IPS-NIHi11 (cell line): ENCODE measurements around the gene EIPR1.

Source experiments
- DNase-seq: peaks from one replicate; pipeline ENCODE4 v3.0.0; 2012; ENCODE audit warnings: mixed read lengths, low spot score

Gene EIPR1

DNA sequence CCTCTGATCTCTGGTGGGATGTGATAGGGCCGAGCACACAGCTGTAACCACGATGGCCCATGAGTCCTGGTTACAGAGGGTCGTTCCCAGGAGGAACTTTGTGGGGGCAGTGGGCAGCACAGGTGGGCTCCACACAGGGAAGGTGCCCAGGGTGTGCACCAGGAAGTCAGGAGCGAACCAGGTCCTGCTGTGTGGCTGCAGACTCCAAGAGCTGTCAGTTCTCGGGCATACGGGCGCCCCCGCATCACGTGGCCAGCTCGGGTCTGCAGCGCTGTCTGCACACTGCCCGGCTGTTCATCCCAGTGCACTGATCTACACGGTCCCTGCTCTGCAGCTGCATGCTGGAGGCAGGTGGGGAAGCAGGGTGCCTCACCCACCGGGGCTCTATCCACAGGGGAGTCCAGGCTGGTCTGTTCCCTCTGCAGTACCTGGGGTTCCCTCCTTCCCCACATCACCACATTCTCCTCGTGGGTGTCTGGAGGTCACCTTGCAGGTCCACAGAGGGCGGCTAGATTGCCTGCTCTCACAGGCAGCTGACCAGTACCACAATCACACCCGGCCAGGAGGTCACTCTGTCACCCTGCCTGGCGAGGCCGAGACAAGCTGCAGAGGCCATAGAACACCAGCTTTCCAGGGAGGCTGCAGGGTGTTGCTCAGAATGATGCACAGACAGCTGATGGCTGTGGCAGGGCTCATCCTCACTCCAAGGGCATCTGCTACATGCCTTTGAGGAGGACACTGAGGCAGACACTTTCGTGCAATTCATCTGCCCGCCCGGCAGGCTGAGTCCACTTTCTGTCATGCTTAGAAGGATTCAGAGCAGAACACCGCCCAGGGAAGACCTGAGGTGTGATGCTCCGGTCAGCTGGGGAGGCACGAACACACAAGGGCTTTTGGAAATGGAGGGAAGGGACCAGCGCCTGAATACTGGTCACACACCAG is 202.7 kb downstream of the EIPR1 start:
- no peak for DNase-seq

DNA sequence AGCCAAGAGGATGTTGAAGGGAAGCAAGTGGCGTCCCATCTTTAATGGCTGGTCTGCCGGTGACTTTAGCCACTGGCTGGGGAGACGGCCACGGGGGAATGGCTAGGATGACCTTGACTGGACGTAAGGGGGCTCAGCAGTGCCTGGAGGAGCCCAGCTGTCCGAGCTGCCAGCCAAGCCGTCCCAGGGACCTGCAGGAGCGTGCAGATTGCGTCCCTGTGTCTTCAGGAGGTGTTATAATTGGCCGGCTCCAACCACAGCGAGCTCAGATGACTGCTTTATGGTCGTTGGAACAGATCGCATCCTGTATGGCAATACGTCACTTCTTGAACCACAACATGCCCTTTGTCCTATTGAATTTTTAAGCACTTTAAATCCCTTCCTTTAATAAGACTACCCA is 204.6 kb downstream of the EIPR1 start:
- DNase-seq = no peak

DNA sequence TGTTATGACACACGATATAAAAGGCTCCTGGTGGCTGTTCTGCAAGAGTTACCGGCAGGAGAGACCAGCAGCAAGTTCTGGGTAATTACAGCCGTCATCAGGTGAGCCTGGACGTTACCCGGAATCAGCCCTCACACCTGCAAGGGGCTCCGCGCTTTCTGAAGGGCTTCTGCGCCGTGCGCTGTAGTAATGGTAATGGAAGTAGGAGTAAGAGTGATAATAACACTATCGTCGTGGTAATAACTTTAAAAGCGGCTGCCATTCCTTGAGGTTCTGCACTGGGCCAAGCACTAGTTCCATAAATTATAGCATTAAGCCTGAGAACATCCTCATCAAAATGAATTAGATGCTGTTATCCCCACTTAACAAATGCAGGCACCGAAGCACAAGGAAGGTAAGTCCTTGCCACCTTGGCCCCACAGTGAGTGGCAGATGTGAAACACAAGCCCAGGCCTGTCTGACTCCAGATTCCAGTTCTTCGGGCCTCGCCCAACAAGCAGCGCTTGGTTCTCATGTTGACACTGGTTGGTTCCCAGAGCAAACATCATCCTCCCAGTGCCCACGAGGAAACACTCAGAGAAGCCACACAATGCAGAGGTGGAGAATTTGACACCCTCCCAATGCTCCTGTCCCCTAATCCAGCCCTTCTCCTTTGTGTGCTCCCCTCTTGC is 205.2 kb downstream of the EIPR1 start:
- DNase-seq = no peak

DNA sequence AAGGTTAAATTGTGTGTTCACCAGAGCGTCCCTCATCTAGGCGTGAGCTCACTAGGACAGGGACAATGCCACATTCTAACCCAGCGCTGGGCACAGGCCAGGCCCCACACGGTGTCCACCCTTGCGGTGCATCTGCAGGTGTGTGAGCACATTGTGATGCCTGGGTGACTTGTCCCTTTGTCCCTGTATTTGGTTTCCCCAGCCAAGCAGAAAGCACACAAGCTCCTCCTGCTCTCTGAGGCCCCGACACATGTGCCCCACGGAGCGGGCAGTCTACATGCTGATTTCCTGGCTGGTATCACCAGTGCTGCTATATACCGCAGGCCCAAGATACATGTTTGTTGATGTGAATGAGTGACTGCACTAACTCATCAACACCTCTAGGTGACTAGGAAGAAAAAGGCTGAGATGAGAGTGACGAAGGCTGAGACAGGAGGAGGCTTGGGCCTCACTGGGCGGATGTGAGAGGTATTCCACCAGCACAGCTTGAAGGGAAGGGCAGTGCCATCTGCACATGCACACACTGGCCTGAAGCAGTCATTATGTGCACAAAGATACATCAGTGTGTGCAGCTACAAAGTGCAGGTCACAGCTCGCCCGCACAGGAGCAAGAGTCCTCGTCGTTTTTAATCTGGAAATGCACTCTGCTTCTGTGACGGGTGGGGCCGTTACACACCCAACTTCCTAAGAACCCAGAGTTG is 205.9 kb downstream of the EIPR1 start:
- no peak for DNase-seq

DNA sequence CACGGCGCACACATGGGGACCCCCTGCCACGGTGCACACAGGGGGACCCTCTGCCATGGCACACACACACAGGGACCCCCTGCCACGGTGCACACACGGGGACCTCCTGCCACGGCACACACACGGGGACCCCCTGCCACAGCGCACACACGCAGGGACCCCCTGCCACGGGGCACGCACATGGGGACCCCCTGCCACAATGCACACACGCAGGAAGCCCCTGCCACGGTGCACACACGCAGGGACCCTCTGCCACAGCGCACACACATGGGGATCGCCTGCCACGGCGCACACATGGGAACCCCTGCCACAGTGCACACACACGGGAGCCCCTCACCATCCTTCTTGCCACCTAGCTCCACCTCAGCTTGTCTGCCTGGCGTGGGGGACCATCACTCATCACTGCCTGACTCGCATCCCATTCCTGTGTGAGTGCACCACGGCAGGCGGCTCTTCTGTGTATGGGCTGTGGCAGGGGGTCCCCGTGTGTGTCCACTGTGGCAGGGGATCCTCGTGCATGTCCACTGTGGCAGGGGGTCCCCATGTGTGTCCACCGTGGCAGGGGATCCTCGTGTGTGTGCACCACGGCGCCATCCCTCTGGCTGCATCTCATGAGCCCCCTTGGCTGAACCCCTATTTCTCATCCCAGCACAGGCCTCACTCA is 206.7 kb downstream of the EIPR1 start:
- no peak for DNase-seq

DNA sequence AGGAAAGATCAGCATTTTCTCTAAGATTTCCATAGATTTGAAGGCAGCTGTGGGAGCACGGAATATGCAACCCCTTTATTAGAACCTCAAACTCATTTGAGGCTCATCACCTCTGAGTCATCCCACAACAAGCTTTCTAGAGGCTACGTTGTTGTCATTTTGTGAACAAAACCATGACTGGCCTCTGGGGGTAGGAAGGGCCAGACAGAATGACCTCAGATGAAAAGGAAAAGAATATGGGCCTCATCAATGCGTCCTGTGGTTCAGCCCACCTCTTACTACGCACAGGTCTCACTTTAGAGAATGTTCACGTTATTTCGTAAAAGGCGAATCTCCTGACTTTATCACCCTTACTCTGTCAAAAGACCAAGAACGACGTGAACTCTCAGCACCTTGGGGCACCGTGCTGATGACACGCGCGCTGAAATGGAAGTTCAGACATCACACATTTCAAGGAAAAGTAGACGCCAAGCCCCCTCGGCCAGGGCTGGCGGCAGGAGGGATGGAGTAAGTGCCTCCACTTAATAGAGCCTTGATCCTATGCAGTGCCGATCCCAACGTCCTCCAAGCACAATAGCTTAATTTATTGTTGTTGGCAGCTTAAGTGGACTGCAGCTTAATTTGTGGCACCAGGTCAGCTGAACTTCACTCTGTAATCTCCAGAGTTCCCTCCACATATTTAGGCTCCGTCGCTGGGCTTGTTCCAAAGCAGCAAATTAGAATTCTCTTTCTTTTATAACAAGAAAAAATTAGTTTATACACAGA is 208.3 kb downstream of the EIPR1 start:
- DNase-seq = no peak

DNA sequence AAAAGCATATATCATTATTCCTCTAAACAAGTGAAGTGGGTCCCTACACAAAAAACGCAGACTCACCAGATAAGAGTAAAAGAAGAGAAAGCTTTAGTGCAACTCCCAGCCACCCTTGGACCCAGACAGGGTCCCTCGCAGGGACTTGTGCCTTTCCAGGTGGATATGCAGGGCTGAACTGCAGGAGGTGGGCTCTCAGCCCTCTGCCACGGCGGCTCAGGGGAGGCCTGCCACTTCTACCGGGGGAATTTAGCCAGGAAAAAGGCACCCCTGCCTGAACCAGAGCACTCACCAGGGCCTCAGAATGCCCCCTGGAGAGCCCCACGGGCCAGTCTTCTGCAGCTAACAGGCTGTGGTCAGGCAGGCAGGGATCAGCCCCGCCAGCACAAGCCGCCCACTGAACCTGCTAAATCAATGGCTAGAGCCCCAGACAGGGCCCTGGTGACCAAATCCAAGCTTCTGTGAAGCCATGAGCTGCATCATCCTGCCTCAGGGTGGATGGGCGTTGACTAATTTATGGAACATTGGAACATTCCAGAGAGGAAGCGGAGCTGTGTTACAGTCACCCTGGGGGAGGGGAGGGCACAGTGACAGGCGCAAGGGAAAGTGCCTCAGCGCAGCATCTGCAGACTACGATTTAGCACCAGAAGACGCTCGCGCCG is 209.3 kb downstream of the EIPR1 start:
- no peak for DNase-seq

DNA sequence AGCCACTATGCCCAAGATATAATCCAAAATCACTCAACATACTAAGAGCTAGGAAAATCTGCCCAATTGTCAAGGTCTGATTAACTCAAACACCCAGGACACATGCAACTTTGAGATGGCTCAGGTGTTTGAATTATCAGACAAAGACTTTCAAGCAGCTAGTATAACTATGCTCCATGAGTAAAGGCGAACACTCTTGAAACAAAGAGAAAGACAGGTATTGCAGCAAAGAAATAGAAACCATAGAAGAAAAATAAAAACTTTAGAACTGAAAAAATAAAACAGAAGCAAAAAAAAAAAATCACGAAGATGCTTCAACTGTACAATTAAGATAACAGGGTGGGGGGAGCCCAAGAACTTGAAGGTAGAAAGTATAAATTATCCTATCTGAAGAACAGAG is 214.2 kb downstream of the EIPR1 start:
- DNase-seq = no peak

DNA sequence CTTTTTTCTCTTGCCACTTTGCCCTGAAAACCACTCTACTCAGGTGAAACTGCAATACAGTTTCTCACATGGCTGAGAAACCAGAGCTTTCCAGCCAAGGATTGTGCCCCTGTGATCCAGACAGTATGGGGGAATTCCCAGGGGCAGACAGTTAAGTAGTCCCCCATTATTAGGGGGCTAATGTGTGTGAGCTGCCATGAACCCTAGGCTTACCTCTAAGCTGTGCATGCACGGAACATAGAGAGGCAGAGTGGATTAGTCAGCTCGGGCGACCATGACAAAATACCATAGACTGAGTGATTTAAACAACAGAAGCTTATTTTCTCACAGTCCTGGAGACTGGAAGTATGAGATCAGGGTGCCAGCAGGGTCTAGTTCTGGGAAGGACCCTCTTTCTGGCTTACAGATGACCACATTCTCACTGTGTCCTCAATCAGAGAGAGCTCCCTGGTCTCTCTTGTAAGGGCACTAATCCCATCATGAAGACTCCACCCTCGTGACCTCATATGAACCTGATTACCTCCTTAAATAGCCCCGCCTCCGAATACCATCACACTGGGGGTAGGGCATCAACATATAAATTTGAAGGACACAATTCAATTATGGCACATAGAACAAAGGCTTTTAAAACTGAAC is 215.1 kb downstream of the EIPR1 start:
- DNase-seq = no peak

DNA sequence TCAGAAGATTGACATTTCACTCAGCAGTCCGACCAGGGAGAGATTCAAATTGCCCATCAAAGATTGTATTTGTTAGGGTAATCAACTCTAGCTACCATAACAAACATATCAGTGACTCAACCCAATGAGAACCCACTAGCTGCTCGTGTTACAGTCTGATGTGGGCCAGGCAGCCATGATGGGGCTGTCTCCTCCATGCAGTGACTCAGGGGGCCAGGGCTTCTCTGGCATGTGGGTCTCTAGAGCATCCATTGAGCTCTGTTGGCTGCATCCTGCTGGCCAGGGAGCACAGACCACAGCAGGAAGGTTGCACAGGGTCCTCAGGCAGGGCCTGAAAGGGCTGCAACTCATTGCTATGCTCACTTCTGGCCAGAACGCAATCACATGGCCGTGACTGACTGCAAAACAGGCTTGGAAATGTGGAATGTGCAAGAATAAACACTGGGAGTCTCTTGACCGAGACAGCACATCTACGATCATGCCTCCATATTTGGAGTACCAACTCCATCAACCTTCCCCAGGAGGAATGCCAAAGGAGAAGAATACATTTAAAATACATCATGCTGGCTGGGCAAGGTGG is 216.8 kb downstream of the EIPR1 start:
- DNase-seq = no peak

DNA sequence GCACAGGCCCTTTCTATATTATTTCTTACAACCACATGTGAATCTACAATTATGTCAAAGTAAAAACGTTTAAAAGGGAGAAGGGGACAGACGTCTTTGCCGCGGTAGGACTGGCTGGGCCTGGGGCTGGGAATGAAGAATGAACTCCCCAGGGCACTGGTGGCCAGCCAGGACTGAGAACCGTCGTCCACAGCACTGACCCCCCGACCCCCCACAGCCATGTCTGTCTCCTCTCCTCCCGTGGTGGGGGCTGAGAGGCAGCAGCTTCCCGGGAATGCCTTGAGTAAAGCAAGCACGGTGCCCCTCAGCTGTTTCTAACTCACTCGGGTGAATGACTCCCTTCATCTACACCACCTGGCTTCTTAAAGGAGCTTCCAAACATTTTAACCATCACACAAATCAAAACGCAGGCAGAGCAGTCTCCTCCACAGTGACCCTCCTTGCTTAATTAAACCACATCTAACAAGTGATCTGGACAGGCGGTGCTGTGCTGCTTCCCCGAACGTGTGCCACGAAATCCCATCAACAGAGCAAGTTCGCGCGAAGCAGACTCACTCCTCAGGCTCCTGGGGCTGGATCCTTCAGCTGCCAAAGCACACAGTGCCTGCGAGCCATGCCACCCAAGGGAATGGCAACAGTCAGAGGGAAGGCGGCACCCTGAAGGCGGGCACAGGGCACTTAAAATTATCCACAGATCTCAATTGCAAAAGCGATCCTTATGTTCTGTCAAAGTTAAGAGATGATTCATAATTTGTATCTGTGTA is 217.7 kb downstream of the EIPR1 start:
- no peak for DNase-seq

DNA sequence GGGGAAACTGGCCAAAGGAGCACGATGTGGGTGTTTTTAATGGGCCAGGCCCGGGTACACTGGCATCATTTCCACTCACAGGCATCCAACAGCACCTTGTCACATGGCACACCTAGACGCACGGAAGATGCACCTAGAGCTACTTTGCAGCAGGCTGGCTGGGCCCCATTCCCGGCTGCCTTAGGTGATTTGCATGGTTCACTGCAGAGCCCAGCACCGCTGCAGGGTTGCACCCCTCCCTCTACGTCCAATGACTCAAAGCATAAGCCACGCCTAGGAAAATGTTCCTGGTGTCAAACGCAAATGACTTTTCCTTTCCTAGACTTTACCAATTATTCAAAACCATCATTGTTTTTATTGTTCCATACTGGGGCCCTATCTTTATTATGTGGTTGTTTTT is 222.9 kb downstream of the EIPR1 start:
- no peak for DNase-seq

DNA sequence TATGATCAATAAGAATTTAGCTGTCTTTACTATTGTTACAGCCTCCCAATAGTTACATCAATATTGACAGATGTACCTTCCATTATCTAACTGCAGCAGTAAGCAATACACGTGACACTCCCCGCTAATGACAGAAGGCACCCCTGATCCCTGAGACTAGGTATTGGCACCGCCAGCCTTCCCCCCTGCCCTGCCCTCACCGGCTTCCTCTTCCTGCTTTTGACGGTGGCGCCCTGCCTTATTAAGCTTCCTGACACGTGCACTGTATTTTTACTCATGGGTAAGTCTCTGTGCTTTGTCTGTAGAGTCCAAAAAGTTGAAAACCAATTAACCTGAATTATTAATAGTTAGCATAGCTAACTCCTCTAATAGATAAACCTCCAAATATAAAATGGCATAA is 223.5 kb downstream of the EIPR1 start:
- DNase-seq = no peak

DNA sequence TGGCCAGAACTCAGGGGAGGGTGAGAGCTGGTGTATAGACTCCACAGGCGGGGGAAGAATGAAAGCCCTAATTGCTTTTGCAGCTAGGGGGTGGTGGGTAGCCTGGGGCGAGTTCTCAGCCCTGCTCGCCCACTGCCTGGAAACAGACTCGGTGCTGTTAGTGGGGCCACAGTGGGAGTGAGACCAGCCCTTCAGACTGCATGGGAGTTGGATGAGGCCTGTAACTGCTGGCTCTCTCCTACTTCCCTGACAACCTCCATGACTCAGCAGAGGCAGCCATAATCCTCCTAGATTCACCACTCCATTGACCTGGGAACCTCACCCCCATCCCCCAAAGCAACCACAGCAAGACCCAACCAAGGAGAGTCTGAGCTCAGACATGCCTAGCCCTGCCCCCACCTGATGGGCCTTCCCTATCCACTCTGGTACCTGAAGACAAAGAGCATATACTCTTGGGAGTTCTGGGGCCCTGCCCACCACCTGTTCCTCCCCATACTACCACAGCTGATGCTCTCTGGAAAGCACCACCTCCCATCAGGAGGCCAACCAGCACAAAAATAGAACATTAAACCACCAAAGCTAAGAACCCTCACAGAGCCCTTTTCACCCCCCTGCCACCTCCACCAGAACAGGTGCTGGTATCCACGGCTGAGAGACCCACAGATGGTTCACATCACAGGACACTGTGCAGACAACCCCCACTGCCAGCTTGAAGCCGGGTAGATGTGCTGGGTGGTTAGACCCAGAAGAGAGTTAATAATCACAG is 226.3 kb downstream of the EIPR1 start:
- no peak for DNase-seq

DNA sequence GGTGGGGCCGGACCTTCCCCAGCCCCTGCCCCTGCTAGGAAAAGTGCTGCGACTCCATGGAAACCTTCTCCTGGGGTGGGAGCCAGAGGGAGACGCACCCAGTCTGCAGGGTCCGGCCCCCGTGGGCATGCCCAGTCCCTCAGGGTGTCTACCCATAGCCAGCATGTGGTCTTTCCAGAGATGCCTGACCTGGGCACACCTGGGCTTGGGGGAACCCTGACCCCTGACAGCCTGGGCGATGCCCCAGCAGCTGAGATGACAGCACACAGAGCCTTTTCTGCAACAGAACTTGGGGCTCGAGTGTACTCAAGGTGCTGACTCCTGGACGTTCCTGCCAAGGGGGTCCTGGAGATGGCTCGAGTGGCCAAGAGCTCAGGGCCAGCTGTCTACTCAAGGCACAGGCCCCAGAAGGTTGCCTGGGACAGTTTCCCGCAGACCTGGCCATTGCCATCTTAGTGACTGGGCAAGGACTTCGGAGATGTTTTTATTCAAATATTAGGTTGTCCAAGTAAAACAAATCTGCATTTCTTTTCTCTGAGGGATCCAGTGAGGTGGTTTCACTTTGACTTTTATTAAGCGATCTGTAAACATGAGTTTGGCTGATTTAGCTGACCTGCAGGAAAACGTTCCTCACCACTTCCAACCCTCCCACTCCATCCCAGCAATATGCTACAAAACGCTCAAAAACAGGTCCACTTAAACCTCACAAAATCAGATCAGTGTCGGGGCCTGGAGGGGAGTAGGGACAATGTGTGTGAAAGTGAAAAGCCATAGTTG is 228.0 kb downstream of the EIPR1 start:
- no peak for DNase-seq

DNA sequence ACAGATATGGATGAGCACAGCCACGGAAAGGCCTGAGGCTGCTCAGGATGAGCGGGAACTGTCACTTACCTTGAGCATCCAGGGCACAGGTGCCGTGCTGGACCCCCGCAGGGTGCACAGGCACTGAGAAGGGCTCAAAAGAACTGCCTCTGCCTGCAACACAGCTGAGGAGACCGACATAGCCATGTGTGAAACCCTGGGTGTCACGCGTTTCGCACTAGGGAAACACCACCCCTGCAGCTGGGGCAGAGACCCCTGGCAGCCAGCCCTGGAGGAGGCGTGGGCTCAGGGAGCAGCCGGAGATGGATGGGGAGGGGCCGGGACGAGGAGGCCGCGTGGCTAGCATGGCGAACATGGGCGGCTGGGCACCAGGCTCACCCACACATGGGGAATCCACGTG is 228.9 kb downstream of the EIPR1 start:
- DNase-seq = no peak

DNA sequence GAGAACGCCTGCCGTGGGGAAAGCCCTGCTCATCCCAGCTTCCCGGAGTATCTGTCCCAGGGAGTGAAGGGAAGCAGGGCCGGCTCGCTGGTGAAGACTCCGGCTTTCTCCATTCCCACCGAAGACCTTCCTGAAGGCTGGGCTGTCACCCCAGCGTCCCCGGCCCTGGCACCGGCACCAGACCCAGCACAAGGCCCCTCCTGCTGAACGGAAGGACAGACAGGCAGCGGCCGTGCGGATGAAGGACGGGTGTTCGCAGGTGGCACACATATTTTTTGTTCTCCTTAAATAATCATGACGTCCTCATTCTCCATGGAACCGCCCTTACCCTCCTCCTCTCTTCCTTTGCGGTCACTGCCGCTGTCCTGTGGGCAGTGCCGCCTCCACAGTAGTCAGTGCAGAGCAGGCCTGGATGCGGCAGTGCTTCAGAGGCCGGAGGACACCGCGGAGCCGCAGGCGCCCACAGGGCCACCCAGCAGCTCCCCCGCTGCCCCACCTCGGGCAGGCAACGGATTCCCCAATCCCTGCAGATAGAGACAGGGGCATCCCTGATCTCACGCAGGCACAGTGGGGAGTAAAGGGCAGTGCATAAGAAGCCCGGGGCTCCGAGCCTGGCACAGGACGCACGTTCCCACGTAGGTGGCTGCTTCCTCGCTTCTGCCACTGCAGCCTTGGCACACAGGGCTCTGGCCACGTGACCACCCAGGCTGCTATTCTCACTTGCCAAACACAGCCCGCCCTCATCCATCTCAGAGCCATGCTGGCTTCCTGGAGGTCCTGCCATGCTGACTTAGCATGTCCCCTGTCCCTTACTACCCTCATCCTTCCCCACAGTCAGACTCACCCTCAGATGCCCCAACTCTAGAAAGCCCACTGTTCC is 229.7 kb downstream of the EIPR1 start:
- no peak for DNase-seq
